HL-60 (cell line): Measurements from ENCODE around the gene CDH23.

Experiments
- DNase-seq, 2 experiments: peaks; one replicate each; pipeline ENCODE4 v3.0.0-alpha.2; 2010 to 2020; ENCODE audit warnings: low read depth in 1 of 2, low spot score in 1 of 2
- H3K27ac ChIP-seq: fragments of 250-450 bp; sonication (Bioruptor Pico); replicated peaks from 2 replicates; pipeline ENCODE4 v1.5.1; 2020; ENCODE audit warnings: mild to moderate bottlenecking, moderate library complexity
- H3K27me3 ChIP-seq: fragments of 250-450 bp; sonication (Bioruptor Pico); 2 replicates; pipeline ENCODE4 v1.5.1; 2021; ENCODE audit warnings: mild to moderate bottlenecking, moderate library complexity; ENCODE audit not compliant: insufficient read depth, poor library complexity, severe bottlenecking
- H3K4me3 ChIP-seq: replicated peaks from 2 replicates; pipeline ENCODE4 v1.5.1; 2011; ENCODE audit warnings: mild to moderate bottlenecking, control low read depth, low read length; ENCODE audit not compliant: insufficient read depth
- CTCF ChIP-seq: IDR thresholded peaks from one replicate; pipeline ENCODE4 v1.5.1; 2011; ENCODE audit warnings: low read length, control low read depth, inconsistent platforms; ENCODE audit not compliant: insufficient read depth
- GABPA ChIP-seq: IDR thresholded peaks from 2 replicates; pipeline ENCODE4 v1.6.1; 2012; ENCODE audit warnings: low read depth
- POLR2AphosphoS5 ChIP-seq: IDR thresholded peaks from 2 replicates; pipeline ENCODE4 v1.6.1; 2012; ENCODE audit warnings: low read depth
- REST ChIP-seq: IDR thresholded peaks from 2 replicates; pipeline ENCODE4 v1.6.1; 2012; ENCODE audit warnings: low read depth; ENCODE audit not compliant: insufficient replicate concordance
- SPI1 ChIP-seq: IDR thresholded peaks from 2 replicates; pipeline ENCODE4 v1.6.1; 2012; ENCODE audit warnings: low read depth, mild to moderate bottlenecking, borderline replicate concordance

CDH23 gene

DNA sequence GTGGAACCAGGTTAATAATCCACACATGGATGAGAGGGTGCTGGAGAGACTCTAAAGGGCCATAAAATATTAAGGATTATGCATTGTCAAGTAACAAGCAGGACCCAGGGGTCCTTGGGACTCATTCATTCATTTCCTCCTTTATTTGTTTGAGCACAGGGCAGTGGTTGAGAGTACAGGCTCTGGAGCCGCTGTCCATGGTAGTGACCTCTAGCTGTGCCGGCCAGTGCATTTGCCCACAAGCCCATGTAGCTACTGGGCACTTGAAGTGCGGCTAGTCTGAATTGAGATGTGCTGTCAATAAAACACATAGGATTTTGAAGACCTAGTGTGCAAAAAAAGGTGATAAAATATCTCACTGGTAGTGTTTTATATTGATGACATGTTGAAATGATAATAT lies 185.3 kb downstream of the CDH23 start:
- Histone ChIP-seq H3K27ac (no peak overlapping the region), H3K4me3 (no peak overlapping the region), H3K27me3 (no peaks in the 10 kb centered on the region)
- no peak for TF ChIP-seq GABPA
- peak; percentile 93 for TF ChIP-seq REST
- no peak for DNase-seq

DNA sequence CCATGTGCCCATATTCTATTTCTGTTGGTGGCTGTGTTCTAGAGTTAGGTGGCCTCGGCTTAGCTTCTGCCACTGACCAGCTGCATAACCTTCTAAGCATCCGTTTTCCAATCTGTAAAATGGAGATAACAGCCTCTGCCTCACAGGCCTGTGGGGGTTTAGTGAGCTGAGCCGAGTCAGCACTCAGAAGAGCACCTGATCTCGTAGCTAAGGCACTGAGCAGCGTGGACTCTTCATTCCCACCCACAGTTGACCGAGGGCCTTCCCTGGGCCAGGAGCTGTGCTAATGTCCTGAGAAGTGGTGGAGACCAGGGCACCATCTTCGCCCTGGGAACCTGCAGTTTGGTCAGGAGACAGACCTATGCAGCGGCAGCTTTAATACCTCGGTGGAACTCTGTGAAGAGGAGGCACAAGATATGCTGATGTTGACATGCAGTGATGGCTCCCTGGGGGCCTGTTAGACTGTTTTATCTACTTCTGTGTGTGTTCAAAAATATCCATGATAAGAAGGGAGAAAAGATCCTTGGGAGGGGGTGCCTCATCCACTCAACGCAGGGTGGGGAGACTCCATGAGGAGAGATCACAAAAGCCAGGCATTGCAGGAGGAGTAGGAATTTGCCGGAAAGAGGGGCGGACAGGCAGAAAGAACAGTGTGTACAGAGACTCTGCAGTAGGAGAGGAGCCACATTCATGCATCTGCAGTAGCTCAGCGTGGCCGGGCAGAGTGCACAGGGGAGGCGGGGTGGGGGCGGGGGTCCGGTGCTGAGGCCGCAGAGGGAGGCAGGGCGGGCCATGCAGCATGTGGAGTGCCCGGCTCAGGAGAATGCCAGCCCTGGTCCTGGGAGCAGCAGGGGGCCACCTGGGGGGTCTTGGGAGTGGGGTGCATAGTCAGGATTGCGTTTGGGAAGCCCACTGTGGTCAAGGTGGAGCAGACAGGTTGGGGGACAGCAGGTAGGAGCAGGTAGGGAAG lies 186.1 kb downstream of the CDH23 start:
- Histone ChIP-seq H3K4me3 (no peak overlapping the region), H3K27me3 (no peaks in the 10 kb centered on the region), H3K27ac (no peak overlapping the region)
- no peak for DNase-seq
- no peak for TF ChIP-seq REST
- TF ChIP-seq CTCF, result no peak
- no peak for TF ChIP-seq POLR2AphosphoS5
- TF ChIP-seq GABPA, result no peak
- no peak for TF ChIP-seq SPI1

- no peak for DNase-seq
Observed at GRCh38 chr10:71584461-71584860, 187.7 kb downstream of the CDH23 start.

More at GRCh38 chr10:71584461-71584860, 187.7 kb downstream of the CDH23 start:
- Histone ChIP-seq H3K27ac (no peak overlapping the region), H3K27me3 (no peaks in the 10 kb centered on the region), H3K4me3 (no peak overlapping the region)
- TF ChIP-seq GABPA (no peak), SPI1 (no peak), POLR2AphosphoS5 (no peak), CTCF (no peak), REST (no peak)
